OCI-LY3 (cell line): ENCODE results near the gene PDE8A.

ENCODE experiments used
- CTCF ChIP-seq: fragments of 200-600, 300-600 bp; sonication (generic); IDR thresholded peaks from 2 replicates; pipeline ENCODE4 v1.5.1; 2014; ENCODE audit warnings: antibody characterized with exemption, low read length, low read depth
- EZH2phosphoT487 ChIP-seq: fragments of 200-600 bp; shearing (Covaris generic); IDR thresholded peaks from 2 replicates; pipeline ENCODE4 v1.6.1; 2018; ENCODE audit warnings: antibody characterized with exemption, mixed run types, low read depth

- TF ChIP-seq CTCF (no peak), EZH2phosphoT487 (no peak)
These were observed 192.9 kb downstream of the PDE8A start for GRCh38 chr15:85174521-85174920.
